ENCODE measurements around the gene EPGN.

GRCh38 chr4:74357965-74358364, 49.7 kb downstream of the EPGN start:
- no peak for TF ChIP-seq CTCF (conservative IDR thresholded peaks at IDR 0.05; ENCODE audit: low read length)
- TF ChIP-seq EZH2phosphoT487 (IDR thresholded peaks at IDR 0.05; ENCODE audit: borderline replicate concordance): no peak
